Measurements from ENCODE around the gene VAPA. TPM values are rescaled to one million over a fixed set of nuclear protein-coding genes. Genes with fewer than 3 reads are reported as not detected.
A peak's percentile ranks its signal among the peaks of the same experiment; 100 is the strongest.

VAPA gene
- total and polyA plus RNA-seq, 9 of the 15 experiments (the other 6 are each of a cell fraction or from before 2014, with no cell fraction given) = 219 to 902 (median 526) TPM

DNA sequence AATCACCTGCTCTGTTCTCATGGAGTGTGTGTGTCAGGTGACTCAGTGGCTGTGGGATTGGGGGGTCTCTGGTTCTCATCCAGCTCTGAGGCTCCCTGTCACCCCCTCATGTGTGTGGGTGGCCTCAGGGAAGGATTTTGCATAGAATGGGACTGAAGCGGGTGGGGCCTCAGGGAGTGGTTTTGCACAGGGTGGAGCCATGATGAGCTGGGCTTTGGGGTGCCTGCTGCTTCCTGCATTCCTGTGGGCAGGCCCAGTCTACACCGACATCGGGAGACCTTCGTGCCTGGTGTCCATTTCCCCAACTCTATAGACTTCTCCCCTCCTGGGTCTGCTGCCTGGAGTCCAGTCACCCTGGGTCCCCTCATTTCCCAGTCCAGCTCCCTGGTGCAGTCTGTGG is 59.7 kb downstream of the VAPA start:
- Histone ChIP-seq H3K79me2 (ENCODE audit: control insufficient read depth, insufficient read depth, low read length) (no peaks in the 10 kb centered on the region), H3K36me3 (ENCODE audit: control insufficient read depth, insufficient read depth, low read length) (no peaks in the 10 kb centered on the region), H3K27ac (ENCODE audit: extremely low read depth, low read depth, low read length) (no peak overlapping the region), H2AFZ (ENCODE audit: low read depth, low read length) (no peak overlapping the region), H3K9ac (ENCODE audit: insufficient read depth in 1 of 2, low read depth in 2 of 2, low read length in 2 of 2) (no peak overlapping the region), H3K4me1 (replicated peaks in 1 of 2; ENCODE audit: control insufficient read depth in 2 of 2, insufficient read depth in 2 of 2, low read length in 2 of 2) (peaks cover 0 to 10% of the 10 kb centered on the region in 2 experiments; a peak in 2 of 5 replicates), H4K20me1 (replicated peaks; ENCODE audit: control insufficient read depth, insufficient read depth, low read length) (no peaks in the 10 kb centered on the region), H3K9me3 (replicated peaks; ENCODE audit: control insufficient read depth, insufficient read depth, low read depth, low read length) (peaks cover 2% of the 10 kb centered on the region; the same call in 1 of the 2 replicates), H3K4me2 (ENCODE audit: insufficient read depth, low read length) (no peak overlapping the region), H3K9me1 (ENCODE audit: control insufficient read depth, insufficient read depth, low read length) (no peaks in the 10 kb centered on the region), H3K27me3 (ENCODE audit: control insufficient read depth in 2 of 2, insufficient read depth in 2 of 2, low read length in 2 of 2) (no peaks in the 10 kb centered on the region), H3K4me3 (no peak overlapping the region)
- 5% methylated on average over 4 of the region's 4 CpGs for WGBS (ENCODE audit: insufficient coverage, low coverage, missing lambda C conversion rate)
- BruUV-seq (replicated peaks) = no TSS peak
- ChIA-PET CTCF (ENCODE audit: low intra/inter-chr PET ratio) (interaction anchor here (0.6 kb wide), 1 partner anchor 1140 kb away, joined by 3 read pairs; no protein-coding TSS in a partner anchor), POLR2A (interaction anchor here (0.7 to 0.8 kb wide), 2 partner anchors 162 to 715 kb away, joined by 3 to 4 read pairs; no protein-coding TSS in a partner anchor)
- FAIRE-seq (no peak), ATAC-seq (no peak), DNase-seq (ENCODE audit: extremely low read depth in 1 of 4, low spot score in 3 of 4) (no peak)
- in situ Hi-C loops (cut with MboI) (loop anchor here (5.0 kb wide), 1 partner anchor 549 kb away; no protein-coding TSS in a partner anchor), intact Hi-C loops (cut with micrococcal nuclease) (loop anchor here (5.0 to 10.0 kb wide), 3 partner anchors 49 to 271 kb away; no protein-coding TSS in a partner anchor)
- no peak for TF ChIP-seq TAF7 (tag; IDR thresholded peaks at IDR 0.05)
- TF ChIP-seq, protein P1, sequence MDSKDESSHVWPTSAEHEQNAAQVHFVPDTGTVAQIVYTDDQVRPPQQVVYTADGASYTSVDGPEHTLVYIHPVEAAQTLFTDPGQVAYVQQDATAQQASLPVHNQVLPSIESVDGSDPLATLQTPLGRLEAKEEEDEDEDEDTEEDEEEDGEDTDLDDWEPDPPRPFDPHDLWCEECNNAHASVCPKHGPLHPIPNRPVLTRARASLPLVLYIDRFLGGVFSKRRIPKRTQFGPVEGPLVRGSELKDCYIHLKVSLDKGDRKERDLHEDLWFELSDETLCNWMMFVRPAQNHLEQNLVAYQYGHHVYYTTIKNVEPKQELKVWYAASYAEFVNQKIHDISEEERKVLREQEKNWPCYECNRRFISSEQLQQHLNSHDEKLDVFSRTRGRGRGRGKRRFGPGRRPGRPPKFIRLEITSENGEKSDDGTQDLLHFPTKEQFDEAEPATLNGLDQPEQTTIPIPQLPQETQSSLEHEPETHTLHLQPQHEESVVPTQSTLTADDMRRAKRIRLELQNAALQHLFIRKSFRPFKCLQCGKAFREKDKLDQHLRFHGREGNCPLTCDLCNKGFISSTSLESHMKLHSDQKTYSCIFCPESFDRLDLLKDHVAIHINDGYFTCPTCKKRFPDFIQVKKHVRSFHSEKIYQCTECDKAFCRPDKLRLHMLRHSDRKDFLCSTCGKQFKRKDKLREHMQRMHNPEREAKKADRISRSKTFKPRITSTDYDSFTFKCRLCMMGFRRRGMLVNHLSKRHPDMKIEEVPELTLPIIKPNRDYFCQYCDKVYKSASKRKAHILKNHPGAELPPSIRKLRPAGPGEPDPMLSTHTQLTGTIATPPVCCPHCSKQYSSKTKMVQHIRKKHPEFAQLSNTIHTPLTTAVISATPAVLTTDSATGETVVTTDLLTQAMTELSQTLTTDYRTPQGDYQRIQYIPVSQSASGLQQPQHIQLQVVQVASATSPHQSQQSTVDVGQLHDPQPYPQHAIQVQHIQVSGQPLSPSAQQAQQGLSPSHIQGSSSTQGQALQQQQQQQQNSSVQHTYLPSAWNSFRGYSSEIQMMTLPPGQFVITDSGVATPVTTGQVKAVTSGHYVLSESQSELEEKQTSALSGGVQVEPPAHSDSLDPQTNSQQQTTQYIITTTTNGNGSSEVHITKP (IDR thresholded peaks at IDR 0.05; ENCODE audit: partially characterized antibody) = peak; percentile 86
- TF ChIP-seq, protein P2, sequence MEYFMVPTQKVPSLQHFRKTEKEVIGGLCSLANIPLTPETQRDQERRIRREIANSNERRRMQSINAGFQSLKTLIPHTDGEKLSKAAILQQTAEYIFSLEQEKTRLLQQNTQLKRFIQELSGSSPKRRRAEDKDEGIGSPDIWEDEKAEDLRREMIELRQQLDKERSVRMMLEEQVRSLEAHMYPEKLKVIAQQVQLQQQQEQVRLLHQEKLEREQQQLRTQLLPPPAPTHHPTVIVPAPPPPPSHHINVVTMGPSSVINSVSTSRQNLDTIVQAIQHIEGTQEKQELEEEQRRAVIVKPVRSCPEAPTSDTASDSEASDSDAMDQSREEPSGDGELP (CRISPR knock-in tag; IDR thresholded peaks at IDR 0.05; ENCODE audit: borderline replicate concordance) = no peak
